OCI-M2 (cell line): Measurements from ENCODE around the gene SNRPD1.
"Not testable (repeated sequence)": the region's sequence is repeated elsewhere in the genome, so short reads cannot be mapped to it uniquely, and the experiment has no call there.

ENCODE experiments used
- DNase-seq: peaks from one replicate; lab custom pipeline; 2025; ENCODE audit not compliant: unreplicated experiment; lab: John Stamatoyannopoulos, UW

The SNRPD1 gene

GRCh38 chr18:21634588-21635199, 22.6 kb downstream of the SNRPD1 start:
- DNase-seq = no peak

GRCh38 chr18:21636769-21637168, 24.7 kb downstream of the SNRPD1 start:
- no peak for DNase-seq

GRCh38 chr18:21638822-21639221, 26.7 kb downstream of the SNRPD1 start:
- DNase-seq = no peak

- not testable (repeated sequence) for DNase-seq
Observed at GRCh38 chr18:21640375-21640774, 28.3 kb downstream of the SNRPD1 start.

- no peak for DNase-seq
Observed at GRCh38 chr18:21650311-21650710, 38.2 kb downstream of the SNRPD1 start.

GRCh38 chr18:21652073-21652472, 40.0 kb downstream of the SNRPD1 start:
- no peak for DNase-seq

GRCh38 chr18:21653361-21653760, 41.2 kb downstream of the SNRPD1 start:
- DNase-seq = no peak

GRCh38 chr18:21656402-21656801, 44.3 kb downstream of the SNRPD1 start:
- DNase-seq = no peak

GRCh38 chr18:21660078-21660477, 48.0 kb downstream of the SNRPD1 start:
- DNase-seq = no peak

GRCh38 chr18:21662581-21662980, 50.5 kb downstream of the SNRPD1 start:
- DNase-seq = no peak

GRCh38 chr18:21663578-21663977, 51.5 kb downstream of the SNRPD1 start:
- no peak for DNase-seq

GRCh38 chr18:21664069-21664468, 52.0 kb downstream of the SNRPD1 start:
- no peak for DNase-seq

- no peak for DNase-seq
Observed at GRCh38 chr18:21669736-21670285, 57.7 kb downstream of the SNRPD1 start.

GRCh38 chr18:21672521-21673267, 60.6 kb downstream of the SNRPD1 start:
- DNase-seq = no peak

- DNase-seq = not testable (repeated sequence)
Observed at GRCh38 chr18:21675354-21675753, 63.2 kb downstream of the SNRPD1 start.

GRCh38 chr18:21678859-21679258, 66.7 kb downstream of the SNRPD1 start:
- no peak for DNase-seq

- no peak for DNase-seq
Observed at GRCh38 chr18:21680161-21680560, 68.0 kb downstream of the SNRPD1 start.

GRCh38 chr18:21682371-21683051, 70.4 kb downstream of the SNRPD1 start:
- no peak for DNase-seq
